HepG2 (cell line): Measurements from ENCODE around the gene SPDYE5. TPM values are rescaled to one million over a fixed set of nuclear protein-coding genes. Genes with fewer than 3 reads are reported as not detected.

Experiments
- ATAC-seq: fragments of 200-7000 bp; cut with Tn5 transposase; 3 replicates; pipeline ENCODE4 v1.9.1; 2020; ENCODE audit warnings: mild to moderate bottlenecking, moderate library complexity
- BruUV-seq: library from RNA; stranded (reverse); fragments of 400-500 nt; replicated peaks from 2 replicates; lab custom pipeline; 2021; lab: Mats Ljungman, UMichigan
- CTCF ChIA-PET: fragments of 300-600 bp; formaldehyde crosslinking; extraction: SDS; loops from one replicate; lab custom pipeline; 2021; ENCODE audit warnings: low total read pairs, inconsistent platforms, low intra/inter-chr PET ratio; lab: Yijun Ruan, JAX
- POLR2A ChIA-PET: fragments of 350-600 bp; sonication (Branson Sonifier 250); formaldehyde crosslinking; loops from one replicate; lab custom pipeline; 2020; ENCODE audit warnings: antibody characterized with exemption, inconsistent platforms; lab: Yijun Ruan, JAX
- DNase-seq: peaks from one replicate; pipeline ENCODE4 v3.0.0-alpha.2; 2015; ENCODE audit warnings: low spot score
- FAIRE-seq: peaks from 3 replicates; lab custom pipeline; 2011; peaks lifted over from hg19 to GRCh38; lab: Jason Lieb, UNC
- H2AFZ ChIP-seq: one replicate; pipeline ENCODE4 v1.6.1; 2011; ENCODE audit warnings: low read length, inconsistent platforms
- H3K27ac ChIP-seq: fragments of 300-600 bp; 3 replicates; pipeline ENCODE4 v1.8.0; 2011; ENCODE audit warnings: mixed run types, mild to moderate bottlenecking, mixed read lengths, low read length, inconsistent platforms; ENCODE audit not compliant: insufficient read depth; ENCODE audit errors: extremely low read length
- H3K27me3 ChIP-seq, 2 experiments: fragments of 200-600 bp in 1 of 2; 2 replicates in 1 of 2; 3 replicates in 1 of 2; pipeline versions ENCODE4 v1.6.0 to v1.8.0; 2011; ENCODE audit warnings: low read length in 2 of 2, mild to moderate bottlenecking in 2 of 2, moderate library complexity in 2 of 2, inconsistent platforms in 1 of 2; ENCODE audit not compliant: insufficient read depth in 2 of 2, control insufficient read depth in 1 of 2
- H3K36me3 ChIP-seq, 2 experiments: fragments of 200-600 bp in 1 of 2; replicated peaks in 1 of 2; 2 replicates in 1 of 2; 3 replicates in 1 of 2; pipeline versions ENCODE4 v1.5.1 to v1.8.0; 2011; ENCODE audit warnings: low read length in 2 of 2, inconsistent platforms in 1 of 2; ENCODE audit not compliant: insufficient read depth in 2 of 2, control insufficient read depth in 1 of 2
- H3K4me1 ChIP-seq: 2 replicates; pipeline ENCODE4 v1.5.1; 2012; ENCODE audit warnings: low read length, inconsistent platforms; ENCODE audit not compliant: insufficient read depth
- H3K4me2 ChIP-seq: 2 replicates; pipeline ENCODE4 v1.6.0; 2011; ENCODE audit warnings: low read depth, low read length, inconsistent platforms
- H3K4me3 ChIP-seq, 3 experiments: fragments of 200-600 bp in 1 of 3; sonication (generic), shearing (Covaris generic) in 1 of 3; replicated peaks in 1 of 3; 2 replicates each; pipeline ENCODE4 v1.5.1; 2011 to 2016; ENCODE audit warnings: low read length in 3 of 3, inconsistent platforms in 2 of 3, low read depth in 2 of 3, mild to moderate bottlenecking in 2 of 3, control low read depth in 1 of 3, mixed read lengths in 1 of 3; ENCODE audit not compliant: insufficient read depth in 1 of 3
- H3K79me2 ChIP-seq: one replicate; pipeline ENCODE4 v1.6.1; 2011; ENCODE audit warnings: low read length, inconsistent platforms; ENCODE audit not compliant: insufficient read depth
- H3K9ac ChIP-seq: 2 replicates; pipeline ENCODE4 v1.6.0; 2011; ENCODE audit warnings: mild to moderate bottlenecking, low read depth, low read length, inconsistent platforms; ENCODE audit not compliant: insufficient read depth
- H3K9me3 ChIP-seq: 2 replicates; pipeline ENCODE4 v1.5.1; 2012; ENCODE audit warnings: mild to moderate bottlenecking, low read length
- H4K20me1 ChIP-seq: 2 replicates; pipeline ENCODE4 v1.6.0; 2011; ENCODE audit warnings: inconsistent platforms, mild to moderate bottlenecking, low read length, moderate library complexity; ENCODE audit not compliant: insufficient read depth
- AGO1 ChIP-seq: fragments of 200-400 bp; formaldehyde crosslinking; IDR thresholded peaks from 2 replicates; pipeline ENCODE4 v1.6.1; 2017; ENCODE audit warnings: mild to moderate bottlenecking, low read depth, low read length, moderate library complexity; ENCODE audit not compliant: poor library complexity, severe bottlenecking
- FOXA1 ChIP-seq, 2 experiments: fragments of 450-650 bp in 1 of 2; sonication (generic) in 1 of 2; formaldehyde crosslinking in 1 of 2; IDR thresholded peaks; 2 replicates each; pipeline versions ENCODE4 v1.4.0 to v1.6.1; 2016 to 2020; ENCODE audit warnings: missing genetic modification reagents in 1 of 2
- GPBP1L1 ChIP-seq: sonication (generic); formaldehyde crosslinking; IDR thresholded peaks from 2 replicates; pipeline ENCODE4 v1.5.0; 2020; ENCODE audit warnings: mild to moderate bottlenecking, missing genetic modification reagents
- NFAT5 ChIP-seq: sonication (generic); formaldehyde crosslinking; IDR thresholded peaks from 2 replicates; pipeline ENCODE4 v1.4.0; 2020; ENCODE audit warnings: missing genetic modification reagents
- PATZ1 ChIP-seq: sonication (generic); formaldehyde crosslinking; IDR thresholded peaks from 2 replicates; pipeline ENCODE4 v1.4.0; 2020; ENCODE audit warnings: missing genetic modification reagents
- ZBTB42 ChIP-seq: sonication (generic); formaldehyde crosslinking; IDR thresholded peaks from 2 replicates; pipeline ENCODE4 v1.5.0; 2020; ENCODE audit warnings: mild to moderate bottlenecking, missing genetic modification reagents
- ZNF513 ChIP-seq: sonication (generic); formaldehyde crosslinking; conservative IDR thresholded peaks from 2 replicates; pipeline ENCODE4 v1.5.0; 2020; ENCODE audit warnings: missing genetic modification reagents
- ZNF629 ChIP-seq: sonication (generic); formaldehyde crosslinking; conservative IDR thresholded peaks from 2 replicates; pipeline ENCODE4 v1.5.0; 2020; ENCODE audit warnings: missing genetic modification reagents
- ZZZ3 ChIP-seq: sonication (generic); formaldehyde crosslinking; IDR thresholded peaks from 2 replicates; pipeline ENCODE4 v1.4.0; 2020; ENCODE audit warnings: missing genetic modification reagents, mild to moderate bottlenecking, borderline replicate concordance
- WGBS: methylation state at CpG from one replicate; pipeline ENCODE4 v1.1.6; 2017; ENCODE audit warnings: low lambda C conversion rate; 5-methylcytosine and 5-hydroxymethylcytosine counted together
- in situ Hi-C: cut with HindIII; loops from 2 replicates; pipeline ENCODE4 v1.10.0; 2017; ENCODE audit warnings: low pct_unique_long_range_greater_than_20kb; ENCODE audit not compliant: extremely low pct_ligation_motif_present
- intact Hi-C: fragments of 100-400 bp; cut with micrococcal nuclease; formaldehyde crosslinking; loops from one replicate; pipeline ENCODE4 v1.10.0; 2022; ENCODE audit not compliant: unreplicated experiment
- polyA plus RNA-seq, 8 experiments: library from polyadenylated mRNA; depleted of rRNA in 3 of 8; stranded (reverse) in 7 of 8; unstranded in 1 of 8; fragments of >200 nt; fragmentation: Illumina TruSeq in 4 of 8; extraction: Trizol in 4 of 8; gene quantifications; 2 replicates each; pipeline versions ENCODE4 v1.2.1 to v1.2.3, GENCODE V29; 2011 to 2016; ENCODE audit warnings: low read depth in 4 of 8, missing spikeins in 1 of 8, mixed read lengths in 1 of 8; ENCODE audit not compliant: insufficient read depth in 1 of 8
- total RNA-seq, 5 experiments: library from RNA; depleted of rRNA; stranded (reverse); fragments of >200 nt; fragmentation: Illumina TruSeq; extraction: Trizol; gene quantifications; 2 replicates each; pipeline ENCODE4 v1.2.3, GENCODE V29; 2016; ENCODE audit warnings: low read depth in 1 of 5

Gene SPDYE5
- total and polyA plus RNA-seq, 2 of the 13 experiments (the other 11 are each of a cell fraction or from before 2014, with no cell fraction given) = not detected

- no peaks in the 10 kb centered on the region for H3K9me3 ChIP-seq
- ChIA-PET CTCF (no interaction called here), POLR2A (no interaction called here)
- WGBS = 91% methylated on average over 18 of the region's 18 CpGs
- FAIRE-seq = no peak
- no peaks in the 10 kb centered on the region for H3K4me1 ChIP-seq
- intact Hi-C loops (no loop called here), in situ Hi-C loops (no loop called here)
- H3K4me2 ChIP-seq = no peak overlapping the region
- no peak overlapping the region for H3K9ac ChIP-seq
- H3K4me3 ChIP-seq = no peak overlapping the region
- no peaks in the 10 kb centered on the region for H4K20me1 ChIP-seq
- no TSS peak for BruUV-seq
- H3K27me3 ChIP-seq = no peaks in the 10 kb centered on the region
- no peak for TF ChIP-seq ZNF513 (CRISPR knock-in tag)
- no peak for TF ChIP-seq FOXA1 (IDR thresholded peaks at IDR 0.05)
- TF ChIP-seq FOXA1 (CRISPR knock-in tag; IDR thresholded peaks at IDR 0.05) = no peak
- TF ChIP-seq GPBP1L1 (CRISPR knock-in tag) = no peak
- TF ChIP-seq ZZZ3 (CRISPR knock-in tag) = no peak
- no peak for TF ChIP-seq PATZ1 (CRISPR knock-in tag)
- no peak for TF ChIP-seq ZBTB42 (CRISPR knock-in tag)
- no peak for TF ChIP-seq NFAT5 (CRISPR knock-in tag)
- TF ChIP-seq ZNF629 = no peak
- TF ChIP-seq AGO1 = no peak
- no peak for ATAC-seq
- H3K27ac ChIP-seq = no peak overlapping the region
- H3K36me3 ChIP-seq = no peaks in the 10 kb centered on the region; a peak in 3 of 5 replicates
- no peaks in the 10 kb centered on the region for H3K79me2 ChIP-seq
- H2AFZ ChIP-seq = no peak overlapping the region
- DNase-seq = no peak
Observed at GRCh38 chr7:75536940-75537538, 44.9 kb downstream of the SPDYE5 start.
